HG03460 (cell line): Measurements from ENCODE around the gene RILPL2.
"Not testable (repeated sequence)": the region's sequence is repeated elsewhere in the genome, so short reads cannot be mapped to it uniquely, and the experiment has no call there.

Source experiments
- ATAC-seq: cut with Tn5 transposase; IDR thresholded peaks from one replicate; pipeline ENCODE4 v1.9.1; 2021; ENCODE audit not compliant: unreplicated experiment

RILPL2 gene

GRCh38 chr12:123450636-123451035 is 14.2 kb upstream of the RILPL2 start:
- ATAC-seq = no peak

- ATAC-seq = no peak
These were observed 13.4 kb upstream of the RILPL2 start for GRCh38 chr12:123449856-123450255.

GRCh38 chr12:123449249-123449733 is 12.8 kb upstream of the RILPL2 start:
- no peak for ATAC-seq

GRCh38 chr12:123446333-123446713 is 9.8 kb upstream of the RILPL2 start:
- ATAC-seq = no peak

- ATAC-seq = no peak
These were observed 9.2 kb upstream of the RILPL2 start for GRCh38 chr12:123445388-123446332.

GRCh38 chr12:123444092-123445026 is 7.9 kb upstream of the RILPL2 start:
- ATAC-seq = no peak

GRCh38 chr12:123442774-123443173 is 6.3 kb upstream of the RILPL2 start:
- ATAC-seq = no peak

GRCh38 chr12:123441523-123442164 is 5.2 kb upstream of the RILPL2 start:
- peak; percentile 41 for ATAC-seq

- ATAC-seq = no peak
These were observed 858 bp downstream of the RILPL2 start for GRCh38 chr12:123435636-123436016.

GRCh38 chr12:123433615-123434014 is 2.9 kb downstream of the RILPL2 start:
- ATAC-seq = no peak

- ATAC-seq = not testable (repeated sequence)
These were observed 4.3 kb downstream of the RILPL2 start for GRCh38 chr12:123431951-123432817.

GRCh38 chr12:123429101-123429500 is 7.4 kb downstream of the RILPL2 start:
- ATAC-seq = not testable (repeated sequence)

- ATAC-seq = no peak
These were observed 7.9 kb downstream of the RILPL2 start for GRCh38 chr12:123428591-123428990.

- ATAC-seq = peak; percentile 91
These were observed 9.3 kb downstream of the RILPL2 start for GRCh38 chr12:123427036-123427769.

GRCh38 chr12:123421314-123421713 is 15.2 kb downstream of the RILPL2 start:
- no peak for ATAC-seq

- no peak for ATAC-seq
These were observed 26.5 kb downstream of the RILPL2 start for GRCh38 chr12:123410041-123410412.

GRCh38 chr12:123409284-123410040 is 27.0 kb downstream of the RILPL2 start:
- ATAC-seq = not testable (repeated sequence)

GRCh38 chr12:123408619-123409018 is 27.9 kb downstream of the RILPL2 start:
- ATAC-seq = not testable (repeated sequence)

GRCh38 chr12:123407934-123408333 is 28.6 kb downstream of the RILPL2 start:
- not testable (repeated sequence) for ATAC-seq
